ENCODE data around the gene PPP2R5E.
"Not testable (repeated sequence)": the region's sequence is repeated elsewhere in the genome, so short reads cannot be mapped to it uniquely, and the experiment has no call there.

The PPP2R5E gene

GRCh38 chr14:63426838-63427352 is 116.3 kb downstream of the PPP2R5E start:
- DNase-seq, result no peak

GRCh38 chr14:63423889-63424288 is 119.3 kb downstream of the PPP2R5E start:
- no peak for DNase-seq

GRCh38 chr14:63423381-63423780 is 119.8 kb downstream of the PPP2R5E start:
- DNase-seq, result no peak

GRCh38 chr14:63421919-63422318 is 121.3 kb downstream of the PPP2R5E start:
- DNase-seq, result no peak

- no peak for DNase-seq
Measured at GRCh38 chr14:63421226-63421625, 122.0 kb downstream of the PPP2R5E start.

GRCh38 chr14:63418020-63418419 is 125.2 kb downstream of the PPP2R5E start:
- DNase-seq, result no peak

GRCh38 chr14:63413009-63413408 is 130.2 kb downstream of the PPP2R5E start:
- DNase-seq, result no peak

- DNase-seq, result no peak
Measured at GRCh38 chr14:63406333-63406732, 136.8 kb downstream of the PPP2R5E start.

- DNase-seq, result no peak
Measured at GRCh38 chr14:63405715-63406114, 137.5 kb downstream of the PPP2R5E start.

- no peak for DNase-seq
Measured at GRCh38 chr14:63404906-63405305, 138.3 kb downstream of the PPP2R5E start.

GRCh38 chr14:63401646-63402045 is 141.5 kb downstream of the PPP2R5E start:
- DNase-seq, result no peak

GRCh38 chr14:63398952-63399351 is 144.2 kb downstream of the PPP2R5E start:
- DNase-seq, result no peak

- no peak for DNase-seq
Measured at GRCh38 chr14:63394841-63395240, 148.3 kb downstream of the PPP2R5E start.

GRCh38 chr14:63394432-63394831 is 148.7 kb downstream of the PPP2R5E start:
- DNase-seq, result no peak

GRCh38 chr14:63393012-63393411 is 150.2 kb downstream of the PPP2R5E start:
- DNase-seq, result no peak

- DNase-seq, result no peak
Measured at GRCh38 chr14:63392236-63392635, 150.9 kb downstream of the PPP2R5E start.

GRCh38 chr14:63388766-63389431 is 154.3 kb downstream of the PPP2R5E start:
- peak; percentile 72 for DNase-seq

GRCh38 chr14:63387711-63388110 is 155.5 kb downstream of the PPP2R5E start:
- DNase-seq, result no peak

GRCh38 chr14:63383776-63384367 is 159.3 kb downstream of the PPP2R5E start:
- no peak for DNase-seq

- DNase-seq, result no peak
Measured at GRCh38 chr14:63378444-63378843, 164.7 kb downstream of the PPP2R5E start.

GRCh38 chr14:63375769-63376168 is 167.4 kb downstream of the PPP2R5E start:
- no peak for DNase-seq

GRCh38 chr14:63371613-63372012 is 171.6 kb downstream of the PPP2R5E start:
- not testable (repeated sequence) for DNase-seq

GRCh38 chr14:63371033-63371432 is 172.1 kb downstream of the PPP2R5E start:
- no peak for DNase-seq

- DNase-seq, result no peak
Measured at GRCh38 chr14:63367742-63368364, 175.3 kb downstream of the PPP2R5E start.
